Measurements from ENCODE around the gene MPZL1.

Gene MPZL1

DNA sequence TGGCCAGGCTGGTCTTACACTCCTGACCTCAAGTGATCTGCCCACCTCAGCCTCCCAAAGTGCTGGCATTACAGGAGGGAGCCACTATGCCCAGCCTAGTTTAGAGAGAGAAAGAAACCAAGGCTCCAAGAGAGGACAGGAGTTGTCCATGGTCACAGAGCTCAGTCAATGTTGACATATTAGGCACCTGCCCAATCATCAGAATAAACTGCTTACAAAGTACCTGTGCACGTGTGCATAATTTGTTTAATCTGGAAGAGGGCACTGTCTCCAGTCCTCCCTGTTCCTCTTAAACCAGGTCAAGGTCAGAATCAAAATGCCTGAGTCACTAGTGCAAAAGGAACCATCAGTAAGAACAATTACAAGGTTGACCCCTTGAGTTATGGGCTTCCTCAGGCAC lies 20.3 kb upstream of the MPZL1 start:
- no peak overlapping the region for H3K4me3 ChIP-seq (ENCODE audit: low read depth, low read length)

DNA sequence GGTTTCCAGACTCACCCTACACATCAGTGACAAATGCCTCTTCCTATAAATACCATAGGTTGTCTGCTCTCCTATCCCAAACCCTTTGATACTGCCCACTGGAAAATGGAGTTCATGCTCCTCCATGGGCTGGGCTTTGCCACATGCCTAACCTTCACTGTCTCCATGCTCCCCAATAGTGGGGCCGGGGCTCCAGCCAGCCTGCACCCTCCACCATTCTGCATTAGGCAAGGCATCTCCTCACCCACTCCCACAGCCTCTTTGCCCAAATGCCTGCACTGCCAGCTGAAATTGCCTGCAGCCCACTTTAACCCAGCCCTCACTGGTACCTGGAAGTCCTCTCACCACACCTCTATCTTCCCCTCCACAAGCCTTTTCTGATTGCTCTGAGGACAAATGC lies 18.2 kb upstream of the MPZL1 start:
- no peak for DNase-seq (ENCODE audit: low read depth, low spot score)
- TF ChIP-seq, protein P1, sequence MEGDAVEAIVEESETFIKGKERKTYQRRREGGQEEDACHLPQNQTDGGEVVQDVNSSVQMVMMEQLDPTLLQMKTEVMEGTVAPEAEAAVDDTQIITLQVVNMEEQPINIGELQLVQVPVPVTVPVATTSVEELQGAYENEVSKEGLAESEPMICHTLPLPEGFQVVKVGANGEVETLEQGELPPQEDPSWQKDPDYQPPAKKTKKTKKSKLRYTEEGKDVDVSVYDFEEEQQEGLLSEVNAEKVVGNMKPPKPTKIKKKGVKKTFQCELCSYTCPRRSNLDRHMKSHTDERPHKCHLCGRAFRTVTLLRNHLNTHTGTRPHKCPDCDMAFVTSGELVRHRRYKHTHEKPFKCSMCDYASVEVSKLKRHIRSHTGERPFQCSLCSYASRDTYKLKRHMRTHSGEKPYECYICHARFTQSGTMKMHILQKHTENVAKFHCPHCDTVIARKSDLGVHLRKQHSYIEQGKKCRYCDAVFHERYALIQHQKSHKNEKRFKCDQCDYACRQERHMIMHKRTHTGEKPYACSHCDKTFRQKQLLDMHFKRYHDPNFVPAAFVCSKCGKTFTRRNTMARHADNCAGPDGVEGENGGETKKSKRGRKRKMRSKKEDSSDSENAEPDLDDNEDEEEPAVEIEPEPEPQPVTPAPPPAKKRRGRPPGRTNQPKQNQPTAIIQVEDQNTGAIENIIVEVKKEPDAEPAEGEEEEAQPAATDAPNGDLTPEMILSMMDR (IDR thresholded peaks at IDR 0.05; ENCODE audit: low read depth, low read length): no peak
- in situ Hi-C loops (cut with HindIII; ENCODE audit: low sequenced_read_pairs): loop anchor here (25.0 kb wide), 1 partner anchor 234 kb away; the partner anchor contains the start of genes DCAF6 and MPC2
- no peak overlapping the region for H3K4me3 ChIP-seq (ENCODE audit: low read depth, low read length)

More for the DNA sequence above, 20.3 kb upstream of the MPZL1 start:
- TF ChIP-seq, protein P1 (IDR thresholded peaks at IDR 0.05; ENCODE audit: low read depth, low read length): no peak
- in situ Hi-C loops (cut with HindIII; ENCODE audit: low sequenced_read_pairs): loop anchor here (25.0 kb wide), 1 partner anchor 236 kb away; the partner anchor contains the start of genes DCAF6 and MPC2
- DNase-seq (ENCODE audit: low read depth, low spot score): no peak

DNA sequence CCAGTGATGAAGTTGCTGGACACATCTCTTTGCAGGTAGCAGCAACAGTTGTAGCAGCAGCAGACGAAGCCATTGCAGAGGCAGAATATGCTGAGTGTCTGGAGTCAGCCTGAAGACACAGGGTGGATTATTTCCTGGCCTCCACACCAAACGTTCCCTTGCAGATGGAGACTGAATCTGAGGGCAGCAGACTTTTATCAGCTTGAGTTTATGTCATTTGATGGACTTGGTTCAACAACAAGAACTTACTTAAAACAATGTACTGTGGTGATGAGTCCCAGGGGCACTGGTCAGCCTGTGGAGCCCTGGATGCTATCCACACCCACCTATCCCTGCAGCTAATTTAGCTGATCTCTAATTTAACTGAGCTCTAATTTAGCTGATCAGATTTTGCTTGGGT lies 17.1 kb upstream of the MPZL1 start:
- DNase-seq (ENCODE audit: low read depth, low spot score): no peak
- H3K4me3 ChIP-seq (ENCODE audit: low read depth, low read length): no peak overlapping the region
- TF ChIP-seq, protein P1 (IDR thresholded peaks at IDR 0.05; ENCODE audit: low read depth, low read length): no peak
- in situ Hi-C loops (cut with HindIII; ENCODE audit: low sequenced_read_pairs): loop anchor here (25.0 kb wide), 1 partner anchor 233 kb away; the partner anchor contains the start of genes DCAF6 and MPC2

DNA sequence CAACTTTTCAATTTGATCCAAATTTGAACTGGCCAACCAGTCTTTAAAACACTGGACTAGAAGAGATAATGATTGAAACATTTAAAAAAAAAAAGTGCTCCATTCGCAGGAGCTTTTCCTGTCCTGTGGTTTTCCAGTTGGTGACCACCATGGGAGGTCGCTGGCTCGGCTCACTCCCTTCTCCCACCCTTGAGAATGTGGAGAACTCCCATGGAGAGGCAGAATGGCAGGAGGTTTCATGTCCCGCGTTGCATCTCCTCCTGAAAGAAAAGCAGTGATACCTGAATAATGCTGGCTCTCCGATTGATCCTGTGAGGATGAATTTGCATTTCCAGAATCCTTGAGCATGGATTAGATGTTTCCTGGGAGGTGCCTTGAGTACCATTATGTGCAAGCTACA lies 16.5 kb upstream of the MPZL1 start:
- TF ChIP-seq, protein P1 (IDR thresholded peaks at IDR 0.05; ENCODE audit: low read depth, low read length): no peak
- H3K4me3 ChIP-seq (ENCODE audit: low read depth, low read length): no peak overlapping the region
- DNase-seq (ENCODE audit: low read depth, low spot score): no peak
- in situ Hi-C loops (cut with HindIII; ENCODE audit: low sequenced_read_pairs): loop anchor here (25.0 kb wide), 1 partner anchor 232 kb away; the partner anchor contains the start of genes DCAF6 and MPC2

DNA sequence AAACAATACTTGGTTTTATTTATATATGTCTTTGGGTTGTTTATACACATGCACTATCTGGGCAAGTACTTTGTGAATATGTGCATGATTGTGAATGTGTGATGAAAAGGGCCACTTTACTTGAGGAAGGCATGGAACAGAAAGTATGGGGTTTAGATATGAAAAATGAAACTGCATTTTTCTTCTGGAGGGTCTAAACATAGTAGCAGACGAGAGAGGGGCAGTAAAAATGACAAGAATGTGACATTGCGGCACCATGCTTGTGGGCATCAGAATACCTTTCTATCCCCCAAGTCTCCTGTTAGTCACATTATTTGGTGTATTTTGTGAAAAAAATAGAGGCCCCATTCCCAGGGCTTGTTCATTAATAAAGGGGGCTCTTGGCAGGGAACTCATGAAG lies 15.4 kb upstream of the MPZL1 start:
- TF ChIP-seq, protein P1 (IDR thresholded peaks at IDR 0.05; ENCODE audit: low read depth, low read length): no peak
- in situ Hi-C loops (cut with HindIII; ENCODE audit: low sequenced_read_pairs): loop anchor here (25.0 kb wide), 1 partner anchor 231 kb away; the partner anchor contains the start of genes DCAF6 and MPC2
- no peak for DNase-seq (ENCODE audit: low read depth, low spot score)
- H3K4me3 ChIP-seq (ENCODE audit: low read depth, low read length): no peak overlapping the region

DNA sequence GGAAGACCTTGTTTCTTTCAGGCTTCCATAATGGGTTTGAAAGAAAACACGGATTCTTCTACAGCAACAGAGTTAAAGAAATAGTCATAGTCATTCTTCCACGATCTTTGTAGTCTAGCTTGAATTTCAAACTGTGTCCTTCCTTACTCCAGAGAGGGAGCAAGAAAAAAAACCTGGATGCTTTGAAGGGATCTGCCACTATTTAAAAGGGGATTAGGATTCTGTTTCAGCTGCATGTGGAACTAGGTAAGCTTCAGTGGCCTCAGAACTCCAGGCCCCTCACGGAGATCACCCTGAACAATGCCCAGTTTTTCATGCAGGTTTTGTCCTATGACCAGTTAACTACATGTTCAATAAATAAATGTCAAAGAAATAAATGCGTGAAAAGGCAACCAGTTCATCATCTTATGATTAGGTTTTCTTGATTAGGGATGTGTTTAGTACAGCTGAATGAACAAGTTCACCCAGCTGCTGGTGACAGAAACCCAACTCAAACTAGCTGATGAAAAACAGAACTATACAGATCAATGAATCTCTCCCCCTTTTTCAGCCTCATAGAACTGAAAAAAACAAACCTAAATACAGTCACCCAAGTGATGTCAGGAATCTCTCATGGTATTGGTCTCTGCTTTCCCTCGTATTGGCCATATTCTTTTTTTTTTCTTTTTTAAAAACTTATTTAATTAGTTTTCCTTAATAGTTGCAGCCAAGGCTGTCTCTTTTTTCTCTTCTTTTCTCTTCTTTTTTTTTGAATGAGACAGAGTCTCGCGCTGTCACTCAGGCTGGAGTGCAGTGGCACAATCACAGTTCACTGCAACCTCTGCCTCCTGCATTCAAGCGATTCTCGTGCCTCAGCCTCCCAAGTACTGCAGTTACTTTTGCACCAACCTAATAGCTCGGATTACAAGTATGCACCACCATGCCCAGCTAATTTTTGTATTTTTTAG lies 14.6 kb upstream of the MPZL1 start:
- H3K4me3 ChIP-seq (ENCODE audit: low read depth, low read length): no peak overlapping the region
- in situ Hi-C loops (cut with HindIII; ENCODE audit: low sequenced_read_pairs): loop anchor here (25.0 kb wide), 1 partner anchor 230 kb away; the partner anchor contains the start of genes DCAF6 and MPC2
- TF ChIP-seq, protein P1 (IDR thresholded peaks at IDR 0.05; ENCODE audit: low read depth, low read length): no peak
- DNase-seq (ENCODE audit: low read depth, low spot score): no peak

Data from astrocyte of the spinal cord (primary cell).